ENCODE data around the gene CRISPLD2. TPM values are rescaled to one million over a fixed set of nuclear protein-coding genes. Genes with fewer than 3 reads are reported as not detected.

CRISPLD2 gene
- total RNA-seq, 2 donors from 2014 or later: 27.5 to 129 TPM

DNA sequence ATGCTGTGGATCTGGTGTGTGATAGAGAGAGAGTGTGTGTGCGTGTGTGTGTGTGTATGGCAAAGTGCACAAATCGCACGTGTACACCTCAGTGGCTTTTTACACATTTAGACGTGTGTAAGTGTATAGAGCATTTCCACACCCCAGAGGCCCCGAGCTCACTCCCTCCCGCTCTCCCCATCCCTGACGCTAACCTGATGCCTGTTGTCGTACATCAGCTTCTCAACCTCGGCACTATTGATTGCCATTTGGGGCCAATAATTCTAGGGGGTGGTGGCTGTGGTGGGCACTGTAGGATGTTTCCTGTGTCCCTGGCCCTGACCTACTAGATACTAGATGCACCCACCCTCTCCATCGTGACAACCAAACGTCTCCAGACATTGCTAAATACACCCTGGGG lies 30.4 kb upstream of the CRISPLD2 start:
- WGBS, 2 donors: 77 to 82% methylated on average over 9 to 11 of the region's 11 CpGs
- intact Hi-C loops (cut with DNase I): no loop called here
- no peak overlapping the region for H3K4me3 ChIP-seq
- H3K27me3 ChIP-seq: no peaks in the 10 kb centered on the region
- H3K4me1 ChIP-seq: peaks cover 22% of the 10 kb centered on the region
- no peak for ATAC-seq
- no peaks in the 10 kb centered on the region for H3K36me3 ChIP-seq (replicated peaks in 1 of 2; ENCODE audit: insufficient read depth in 1 of 2, low read depth in 2 of 2)
- DNase-seq: no peak
- H3K27ac ChIP-seq: no peak overlapping the region
- TF ChIP-seq, protein P1, sequence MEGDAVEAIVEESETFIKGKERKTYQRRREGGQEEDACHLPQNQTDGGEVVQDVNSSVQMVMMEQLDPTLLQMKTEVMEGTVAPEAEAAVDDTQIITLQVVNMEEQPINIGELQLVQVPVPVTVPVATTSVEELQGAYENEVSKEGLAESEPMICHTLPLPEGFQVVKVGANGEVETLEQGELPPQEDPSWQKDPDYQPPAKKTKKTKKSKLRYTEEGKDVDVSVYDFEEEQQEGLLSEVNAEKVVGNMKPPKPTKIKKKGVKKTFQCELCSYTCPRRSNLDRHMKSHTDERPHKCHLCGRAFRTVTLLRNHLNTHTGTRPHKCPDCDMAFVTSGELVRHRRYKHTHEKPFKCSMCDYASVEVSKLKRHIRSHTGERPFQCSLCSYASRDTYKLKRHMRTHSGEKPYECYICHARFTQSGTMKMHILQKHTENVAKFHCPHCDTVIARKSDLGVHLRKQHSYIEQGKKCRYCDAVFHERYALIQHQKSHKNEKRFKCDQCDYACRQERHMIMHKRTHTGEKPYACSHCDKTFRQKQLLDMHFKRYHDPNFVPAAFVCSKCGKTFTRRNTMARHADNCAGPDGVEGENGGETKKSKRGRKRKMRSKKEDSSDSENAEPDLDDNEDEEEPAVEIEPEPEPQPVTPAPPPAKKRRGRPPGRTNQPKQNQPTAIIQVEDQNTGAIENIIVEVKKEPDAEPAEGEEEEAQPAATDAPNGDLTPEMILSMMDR (IDR thresholded peaks at IDR 0.05): no peak
- TF ChIP-seq POLR2A (IDR thresholded peaks at IDR 0.05): no peak
- no peaks in the 10 kb centered on the region for H3K9me3 ChIP-seq

DNA sequence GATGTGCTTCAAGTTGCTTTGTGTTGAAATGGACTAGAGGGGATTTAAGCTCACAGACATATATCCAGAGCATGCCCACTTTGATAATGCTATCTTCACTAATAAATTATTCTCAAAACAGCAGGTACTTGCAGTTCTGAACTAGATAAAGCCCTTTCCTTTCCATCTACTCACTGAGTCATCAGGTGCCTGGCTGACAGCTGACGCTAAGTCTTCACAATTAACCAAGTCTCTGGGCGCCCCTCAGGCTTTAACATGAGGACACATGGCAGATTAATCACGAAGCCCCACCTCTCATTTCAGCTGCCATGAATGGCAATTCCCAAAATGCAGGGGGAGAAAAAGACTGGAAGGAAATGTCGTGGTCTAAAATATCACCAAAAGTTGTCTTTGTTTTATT lies 29.5 kb upstream of the CRISPLD2 start:
- Histone ChIP-seq H3K4me3 (no peak overlapping the region), H3K27ac (no peak overlapping the region), H3K9me3 (no peaks in the 10 kb centered on the region), H3K27me3 (no peaks in the 10 kb centered on the region), H3K4me1 (peaks cover 22% of the 10 kb centered on the region), H3K36me3 (replicated peaks in 1 of 2; ENCODE audit: insufficient read depth in 1 of 2, low read depth in 2 of 2) (no peaks in the 10 kb centered on the region)
- intact Hi-C loops (cut with DNase I): no loop called here
- 94 to 95% methylated on average over 4 of the region's 4 CpGs for WGBS, 2 donors
- no peak for DNase-seq
- no peak for TF ChIP-seq POLR2A (IDR thresholded peaks at IDR 0.05)
- TF ChIP-seq, protein P1 (IDR thresholded peaks at IDR 0.05): no peak
- ATAC-seq: no peak

DNA sequence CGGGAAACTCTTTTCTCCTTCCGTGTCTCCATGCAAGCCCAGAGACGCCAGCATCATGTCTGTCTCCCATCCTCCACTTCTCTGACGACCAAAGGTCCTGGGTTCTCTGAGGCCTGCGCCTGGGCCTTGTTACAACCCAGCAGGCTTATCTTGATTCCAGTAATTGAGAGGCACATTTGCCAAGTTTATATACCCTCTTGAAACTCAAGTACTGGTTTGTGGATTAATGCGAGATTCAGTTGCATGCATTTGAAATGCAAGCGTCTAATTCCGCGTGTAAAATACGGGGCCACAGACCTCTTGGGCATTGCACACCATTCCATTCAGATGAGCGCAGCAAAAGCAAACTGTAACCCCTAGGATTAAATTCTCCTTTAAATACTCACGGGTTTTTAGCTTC lies 28.7 kb upstream of the CRISPLD2 start:
- Histone ChIP-seq H3K4me1 (peaks cover 14% of the 10 kb centered on the region), H3K4me3 (no peak overlapping the region), H3K36me3 (replicated peaks in 1 of 2; ENCODE audit: insufficient read depth in 1 of 2, low read depth in 2 of 2) (no peaks in the 10 kb centered on the region), H3K27ac (no peak overlapping the region), H3K27me3 (no peaks in the 10 kb centered on the region), H3K9me3 (no peaks in the 10 kb centered on the region)
- ATAC-seq (no peak), DNase-seq (no peak)
- intact Hi-C loops (cut with DNase I): no loop called here
- TF ChIP-seq POLR2A (IDR thresholded peaks at IDR 0.05): no peak
- WGBS, 2 donors: 88 to 91% methylated on average over 12 of the region's 12 CpGs

DNA sequence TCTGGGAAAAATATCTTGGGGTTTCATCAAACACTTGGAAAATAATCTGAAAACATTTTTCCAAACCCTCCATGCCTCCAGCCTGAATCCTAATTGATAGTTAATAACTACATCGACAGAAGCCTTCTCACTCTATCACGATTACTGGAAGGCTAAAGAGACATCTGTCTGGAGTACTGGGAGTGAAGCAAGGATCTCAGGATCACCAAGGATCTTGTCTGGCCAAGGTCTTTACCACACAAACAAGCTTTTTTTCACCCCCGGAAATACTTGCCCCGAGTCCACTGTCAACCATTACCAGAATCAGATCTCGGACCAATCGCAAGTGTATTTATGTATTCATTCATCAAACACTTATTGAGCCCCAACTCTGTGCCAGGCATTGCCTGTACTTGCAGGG lies 28.3 kb upstream of the CRISPLD2 start:
- Histone ChIP-seq H3K27me3 (no peaks in the 10 kb centered on the region), H3K4me1 (peaks cover 11% of the 10 kb centered on the region), H3K4me3 (no peak overlapping the region), H3K27ac (no peak overlapping the region), H3K36me3 (replicated peaks in 1 of 2; ENCODE audit: insufficient read depth in 1 of 2, low read depth in 2 of 2) (no peaks in the 10 kb centered on the region), H3K9me3 (no peaks in the 10 kb centered on the region)
- ATAC-seq: no peak
- no peak for TF ChIP-seq POLR2A (IDR thresholded peaks at IDR 0.05)
- TF ChIP-seq, protein P1 (IDR thresholded peaks at IDR 0.05): no peak
- intact Hi-C loops (cut with DNase I): no loop called here
- WGBS, 2 donors: 85 to 90% methylated on average over 6 of the region's 6 CpGs
- DNase-seq: no peak

DNA sequence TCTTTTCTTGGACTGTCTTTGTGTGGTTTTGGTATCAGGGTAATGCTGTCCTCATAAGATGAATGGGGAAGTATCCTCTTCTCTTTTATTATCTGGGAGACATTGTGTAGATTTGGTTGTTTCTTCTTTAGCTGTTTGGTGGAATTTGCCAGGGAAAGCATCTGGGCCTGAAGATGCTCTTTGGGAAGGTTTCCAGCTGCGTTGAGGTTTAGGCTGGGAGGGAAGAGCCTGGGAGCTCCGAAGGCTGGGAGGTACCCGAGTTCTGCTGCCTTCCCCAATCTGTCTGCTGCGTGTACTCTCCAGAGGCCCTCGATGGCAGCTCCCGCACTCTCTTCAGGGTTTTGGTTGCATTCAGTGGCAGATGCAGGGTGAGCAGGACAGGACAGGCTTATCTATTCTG lies 25.6 kb upstream of the CRISPLD2 start:
- H3K27me3 ChIP-seq: no peaks in the 10 kb centered on the region
- 74 to 78% methylated on average over 6 of the region's 6 CpGs for WGBS, 2 donors
- DNase-seq: no peak
- no peak for ATAC-seq
- TF ChIP-seq, protein P1 (IDR thresholded peaks at IDR 0.05): no peak
- TF ChIP-seq POLR2A (IDR thresholded peaks at IDR 0.05): no peak
- H3K36me3 ChIP-seq (replicated peaks in 1 of 2; ENCODE audit: insufficient read depth in 1 of 2, low read depth in 2 of 2): no peaks in the 10 kb centered on the region
- H3K9me3 ChIP-seq: no peaks in the 10 kb centered on the region
- H3K4me1 ChIP-seq: no peaks in the 10 kb centered on the region
- H3K27ac ChIP-seq: no peak overlapping the region
- H3K4me3 ChIP-seq: no peak overlapping the region
- intact Hi-C loops (cut with DNase I): no loop called here

Measured in body of pancreas (tissue), 4 donors.